Hypothalamus (tissue), 51 donors: Measurements from ENCODE around the gene SLC25A13.
"Not testable (repeated sequence)": the region's sequence is repeated elsewhere in the genome, so short reads cannot be mapped to it uniquely, and the experiment has no call there.

Experiments used
- DNase-seq, 51 donors: peaks; one replicate each; lab custom pipeline; 2025; lab: John Stamatoyannopoulos, UW

Gene SLC25A13

GRCh38 chr7:96178581-96178980 lies 143.3 kb downstream of the SLC25A13 start:
- DNase-seq, result no peak

GRCh38 chr7:96177353-96177752 lies 144.5 kb downstream of the SLC25A13 start:
- no peak for DNase-seq

DNA sequence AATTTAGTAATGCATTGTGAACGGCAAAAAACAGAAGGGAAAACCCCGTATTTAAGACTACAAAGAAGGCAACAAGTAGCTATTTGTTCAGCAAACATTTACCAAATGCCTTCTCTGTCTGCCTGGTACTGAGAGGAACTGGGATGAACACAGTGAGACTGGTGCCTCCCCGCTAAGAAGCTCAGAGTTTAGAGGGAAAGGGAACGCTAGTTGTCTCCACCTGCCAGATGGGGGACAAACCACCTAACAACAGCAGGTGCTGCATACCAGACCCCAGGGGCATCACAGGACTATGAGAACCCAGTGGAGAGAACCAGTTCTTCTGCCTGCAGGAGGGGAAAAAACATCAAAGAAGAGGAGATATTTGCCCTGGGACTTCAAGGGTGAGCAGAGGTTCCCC lies 147.1 kb downstream of the SLC25A13 start:
- peak in 3 of 51 donors; percentile 10 to 37 (median 11) for DNase-seq

DNA sequence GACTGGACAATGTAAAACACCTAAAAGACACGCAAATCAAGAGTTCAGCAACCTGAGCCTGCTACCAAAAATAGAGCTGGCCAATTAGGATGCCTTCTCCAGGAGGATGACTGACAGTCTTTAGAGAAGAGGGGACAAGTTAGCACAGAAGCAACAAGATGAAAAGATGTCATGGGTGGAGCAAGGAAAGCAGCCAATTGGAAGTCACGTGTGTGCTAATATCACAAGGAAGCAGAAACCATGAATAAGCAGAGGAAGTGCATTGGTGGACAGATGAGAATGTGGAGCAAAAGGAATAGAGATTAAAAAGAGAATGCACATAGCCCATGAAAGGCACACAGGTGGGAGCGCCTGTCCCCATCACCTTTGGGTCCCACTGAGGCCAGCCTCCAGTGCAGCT lies 148.1 kb downstream of the SLC25A13 start:
- peak in 3 of 51 donors; percentile 5 to 29 (median 26) for DNase-seq

DNA sequence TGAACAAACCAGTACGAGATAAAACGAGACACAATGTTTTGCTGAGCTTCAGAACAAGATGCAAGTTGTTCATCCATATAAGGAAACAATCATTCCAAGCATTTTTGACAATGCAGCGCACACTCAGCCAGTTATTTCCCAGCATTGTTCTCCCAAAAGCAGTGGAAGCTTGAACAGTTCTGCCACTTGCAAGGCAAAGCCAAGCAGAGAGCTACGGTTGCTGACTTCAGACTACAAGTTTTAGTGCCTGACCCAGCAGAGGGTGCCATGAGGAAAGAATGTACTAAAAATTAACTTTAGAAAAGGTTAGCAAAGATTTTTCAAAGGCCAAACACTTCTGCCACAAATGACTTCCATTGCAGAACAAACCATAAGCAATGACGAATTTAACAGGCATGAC lies 152.5 kb downstream of the SLC25A13 start:
- peak in 6 of 51 donors; percentile 5 to 26 (median 16) for DNase-seq

- no peak for DNase-seq
Observed at GRCh38 chr7:96167424-96167823, 154.5 kb downstream of the SLC25A13 start.

DNA sequence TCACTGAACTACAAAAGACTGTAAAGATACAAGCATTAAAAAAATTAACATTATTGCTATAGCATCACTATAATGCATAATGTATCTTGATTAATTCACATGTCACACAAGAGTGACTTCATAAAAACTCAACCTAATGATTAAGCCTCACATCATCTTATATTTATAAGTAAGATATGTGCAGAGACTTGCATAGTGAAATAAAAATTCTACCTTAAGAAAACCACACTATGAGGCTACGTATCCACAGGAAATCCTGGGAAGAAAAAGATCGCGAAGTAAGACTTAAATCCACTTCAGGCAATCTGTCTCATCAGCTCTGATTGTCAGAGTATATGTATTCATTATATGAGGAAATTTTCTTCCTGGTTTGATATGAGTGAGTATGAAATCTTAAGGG lies 160.0 kb downstream of the SLC25A13 start:
- DNase-seq, result no peak

GRCh38 chr7:96157856-96158255 lies 164.0 kb downstream of the SLC25A13 start:
- DNase-seq, result no peak

DNA sequence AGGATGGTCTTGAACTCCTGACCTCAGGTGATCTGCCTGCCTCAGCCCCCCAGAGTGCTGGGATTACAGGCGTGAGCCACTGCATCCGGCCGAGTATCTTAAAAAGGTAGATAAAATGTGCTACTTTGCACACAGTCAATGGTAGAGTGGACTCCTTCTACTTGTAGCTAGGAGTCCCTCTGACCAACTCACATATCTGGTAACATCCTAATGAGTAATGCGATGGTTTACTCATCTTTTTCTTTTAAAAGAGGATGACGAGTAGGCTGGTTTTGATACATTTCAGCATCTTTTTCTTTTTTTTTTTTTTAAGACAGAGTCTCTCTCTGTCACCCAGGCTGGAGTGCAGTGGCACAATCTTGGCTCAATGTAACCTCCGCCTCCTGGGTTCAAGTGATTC lies 167.4 kb downstream of the SLC25A13 start:
- DNase-seq, result not testable (repeated sequence)

GRCh38 chr7:96152706-96153105 lies 169.2 kb downstream of the SLC25A13 start:
- no peak for DNase-seq

DNA sequence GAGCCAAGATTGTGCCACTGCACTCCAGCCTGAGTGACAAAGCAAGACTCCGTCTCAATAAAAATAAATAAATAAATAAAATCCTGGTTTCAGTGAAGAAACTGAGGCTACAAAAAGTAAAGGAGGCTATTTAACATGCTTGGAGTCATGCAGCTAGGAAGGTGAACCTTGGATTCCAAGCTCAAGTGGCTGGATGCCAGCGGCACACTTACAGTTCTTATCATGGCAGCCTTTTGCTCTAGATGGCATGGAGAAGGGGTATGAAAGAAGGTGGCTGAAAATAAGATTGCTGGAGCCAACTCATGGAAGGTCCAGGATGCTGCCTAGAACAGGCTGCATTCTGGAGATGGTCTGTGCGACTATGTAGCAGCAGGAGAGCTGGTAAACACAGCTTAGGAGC lies 170.0 kb downstream of the SLC25A13 start:
- no peak for DNase-seq

DNA sequence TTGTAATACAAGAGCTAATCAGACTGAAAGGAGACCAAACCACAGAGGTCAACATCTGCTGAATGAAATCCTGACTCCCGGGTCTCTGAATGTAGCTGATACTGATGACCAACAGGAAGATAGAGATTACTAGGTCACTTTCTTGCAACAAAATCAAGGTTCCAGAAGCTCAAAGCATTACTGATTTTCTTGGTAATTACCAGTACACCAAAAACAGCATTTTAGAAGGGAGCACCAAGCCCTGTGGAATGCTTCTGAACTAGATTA lies 177.7 kb downstream of the SLC25A13 start:
- no peak for DNase-seq

- DNase-seq, result no peak
Observed at GRCh38 chr7:96143495-96144259, 178.2 kb downstream of the SLC25A13 start.

DNA sequence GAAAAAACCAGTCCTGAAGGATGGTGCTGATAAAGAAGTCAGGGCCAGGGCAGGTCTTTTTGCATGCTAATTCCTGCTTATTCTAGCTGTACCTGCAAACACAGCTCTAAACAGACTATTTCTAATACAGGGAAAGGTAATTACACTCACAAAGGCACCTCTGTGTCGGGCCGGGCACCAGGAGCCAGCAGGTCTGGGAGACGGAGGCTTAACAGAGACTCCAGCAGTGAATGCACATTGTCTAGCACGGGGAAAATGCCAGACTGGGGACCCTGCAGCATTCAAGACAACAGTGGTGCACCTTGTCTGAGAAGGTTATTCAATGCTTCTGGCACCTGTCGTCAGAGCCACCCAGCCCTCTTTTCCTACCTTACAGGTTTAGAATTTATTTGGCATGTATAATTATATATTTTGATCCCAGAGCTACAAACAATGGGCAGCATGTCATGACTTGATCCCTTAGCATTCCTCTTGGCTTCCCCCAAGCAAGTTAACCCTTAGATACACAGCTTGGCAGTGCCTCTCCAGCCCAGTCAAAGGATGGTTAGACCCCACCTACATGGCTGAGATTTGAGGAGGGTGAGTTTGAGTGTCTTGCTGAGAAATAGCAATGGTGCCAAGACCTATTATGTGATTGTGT lies 185.2 kb downstream of the SLC25A13 start:
- no peak for DNase-seq

DNA sequence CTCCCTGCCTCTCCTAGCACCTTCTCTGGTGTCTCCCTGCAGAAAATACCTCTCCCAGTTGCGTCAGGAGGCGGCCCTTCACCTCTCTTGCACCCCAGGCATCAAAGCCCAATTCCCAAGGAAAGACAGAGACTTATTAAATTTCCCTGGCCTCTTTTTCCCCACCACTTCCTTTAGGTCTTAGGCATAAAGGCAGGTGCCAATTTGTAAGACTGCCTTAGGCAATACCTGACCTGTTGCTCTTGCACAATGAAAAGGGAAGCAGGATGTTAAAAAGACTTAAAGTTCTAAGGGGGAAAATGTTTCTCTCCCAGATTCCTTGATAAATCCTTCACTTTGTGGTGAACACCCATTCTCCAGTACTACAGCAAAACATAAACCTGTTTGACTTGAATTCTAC lies 186.7 kb downstream of the SLC25A13 start:
- DNase-seq, result no peak

- DNase-seq, result no peak
Observed at GRCh38 chr7:96131525-96131924, 190.4 kb downstream of the SLC25A13 start.

DNA sequence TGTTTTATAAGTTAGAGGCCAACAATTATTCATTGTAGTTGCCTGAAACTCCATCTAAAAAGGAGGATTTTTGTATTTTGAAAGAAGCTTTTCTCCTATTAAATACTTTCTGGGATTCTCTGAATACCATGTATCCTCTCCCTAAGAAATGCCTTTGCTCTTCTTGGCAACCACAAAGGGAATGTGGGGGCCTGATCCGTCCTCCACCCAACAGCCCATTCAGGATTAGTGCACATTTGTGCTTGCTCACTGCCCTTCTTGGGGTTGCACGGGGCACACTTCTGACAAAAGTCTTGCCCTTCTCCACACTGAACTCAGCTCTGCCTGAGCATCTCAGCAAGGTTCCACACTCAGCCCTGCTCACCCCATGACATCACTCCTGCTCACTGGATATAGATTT lies 194.2 kb downstream of the SLC25A13 start:
- no peak for DNase-seq

GRCh38 chr7:96126382-96126781 lies 195.5 kb downstream of the SLC25A13 start:
- no peak for DNase-seq

DNA sequence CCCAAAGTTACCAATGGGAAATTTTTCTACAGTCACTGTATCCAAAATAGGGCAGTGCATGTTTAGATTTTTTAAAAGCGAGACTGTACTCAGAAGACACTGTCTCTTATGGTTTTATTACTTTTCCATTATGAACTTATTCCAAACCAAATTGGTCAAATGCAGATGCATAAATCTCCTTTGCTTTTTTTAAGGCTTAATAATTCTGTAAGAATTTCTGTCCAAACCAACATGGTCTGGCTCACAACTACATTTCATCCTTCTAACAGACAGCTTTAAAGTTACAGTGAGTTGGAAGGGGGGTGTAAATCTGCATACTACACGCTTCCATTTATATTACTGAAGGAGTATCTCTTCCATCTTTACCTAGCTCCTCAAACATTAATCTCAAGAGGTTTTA lies 199.2 kb downstream of the SLC25A13 start:
- no peak for DNase-seq

DNA sequence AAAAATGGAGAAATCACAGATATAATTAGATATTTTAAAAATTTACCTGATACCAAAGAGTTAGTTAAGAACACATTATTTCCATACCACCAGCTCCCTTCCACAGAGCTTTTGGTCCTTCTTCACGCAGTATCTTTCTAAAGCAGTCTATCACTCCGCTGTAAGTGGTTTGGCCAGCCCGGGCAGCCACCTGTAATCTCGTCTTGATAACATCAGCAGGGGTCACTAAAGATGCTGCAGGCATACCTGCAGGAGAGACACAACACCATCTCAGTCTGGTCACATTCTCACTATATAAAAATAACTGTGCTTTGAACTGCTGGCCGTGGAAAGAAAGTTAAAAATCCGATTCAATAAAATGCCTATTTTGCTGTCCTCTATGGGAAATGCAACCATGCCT lies 200.1 kb downstream of the SLC25A13 start:
- no peak for DNase-seq

GRCh38 chr7:96120445-96121225 lies 201.3 kb downstream of the SLC25A13 start:
- DNase-seq, result no peak

DNA sequence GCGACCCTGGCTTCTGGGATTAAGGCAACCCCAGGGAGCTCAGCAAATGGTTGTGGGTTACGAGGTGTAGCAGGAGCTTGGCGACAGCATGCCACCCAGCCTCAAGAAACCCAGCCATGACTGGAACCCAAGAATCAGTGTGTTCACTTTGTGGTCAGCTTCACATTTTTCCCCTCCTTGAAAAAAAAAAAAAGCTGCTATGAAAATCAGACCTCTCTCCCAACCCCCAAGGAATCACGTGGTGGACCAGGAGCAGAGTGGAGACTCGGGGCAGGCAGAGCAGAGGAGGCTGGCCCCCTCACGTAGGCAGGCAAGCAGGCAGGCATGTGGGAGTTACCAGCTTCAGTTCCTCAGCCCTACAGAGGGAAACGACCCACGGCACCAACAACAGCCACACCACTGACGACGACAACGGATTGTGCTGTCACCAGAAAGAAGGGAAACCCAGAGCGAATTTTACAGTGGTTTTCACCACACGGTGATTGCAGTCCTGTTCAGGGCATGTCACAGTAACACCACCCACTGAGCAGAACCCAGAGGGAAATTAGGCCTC lies 203.4 kb downstream of the SLC25A13 start:
- DNase-seq, result no peak
